PFSK-1 (cell line): ENCODE measurements around the gene KANSL1L.

ENCODE experiments used
- FOXP2 ChIP-seq: optimal IDR thresholded peaks from 2 replicates; pipeline ENCODE3; 2011; ENCODE audit warnings: borderline replicate concordance, control low read depth, inconsistent platforms; ENCODE audit not compliant: insufficient read depth; ENCODE audit errors: extremely low read length, extremely low read depth
- POLR2AphosphoS5 ChIP-seq: IDR thresholded peaks from 2 replicates; pipeline ENCODE4 v1.6.1; 2012; ENCODE audit warnings: low read depth, mild to moderate bottlenecking, control low read depth, low read length, moderate library complexity
- REST ChIP-seq, 2 experiments: IDR thresholded peaks; 2 replicates each; pipeline versions ENCODE4 v1.6.1 to v1.8.0; 2011 to 2012; ENCODE audit warnings: low read depth in 2 of 2, low read length in 2 of 2, control low read depth in 1 of 2, inconsistent platforms in 1 of 2, mild to moderate bottlenecking in 1 of 2, moderate library complexity in 1 of 2; ENCODE audit not compliant: insufficient read depth in 1 of 2
- SIN3A ChIP-seq: IDR thresholded peaks from 2 replicates; pipeline ENCODE4 v1.6.1; 2012; ENCODE audit warnings: mild to moderate bottlenecking, low read length, moderate library complexity, borderline replicate concordance; ENCODE audit not compliant: insufficient read depth
- TAF1 ChIP-seq: IDR thresholded peaks from 2 replicates; pipeline ENCODE4 v1.6.1; 2012; ENCODE audit warnings: low read length, control low read depth, borderline replicate concordance; ENCODE audit not compliant: insufficient read depth

The KANSL1L gene

DNA sequence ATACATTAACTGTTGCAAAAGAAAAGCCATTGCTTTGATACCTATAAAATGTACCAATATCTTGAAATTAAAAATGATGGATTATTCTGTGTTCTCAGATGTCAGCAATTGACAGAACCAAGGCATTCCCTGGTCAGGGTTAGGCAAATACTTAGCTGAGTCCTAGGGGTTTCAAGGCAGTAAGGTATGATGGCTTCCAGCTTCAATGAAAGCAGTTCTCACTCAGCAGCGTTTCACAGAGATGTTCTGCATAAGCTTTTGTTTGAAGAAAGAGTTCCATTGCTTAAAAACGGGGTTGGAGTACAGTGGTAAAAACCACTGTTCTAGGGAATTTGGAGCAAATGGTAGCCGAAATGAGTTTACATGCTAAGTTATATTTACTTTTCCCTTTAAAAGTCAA is 17.0 kb upstream of the KANSL1L start:
- TF ChIP-seq REST (IDR thresholded peaks at IDR 0.05; ENCODE audit: insufficient read depth in 1 of 2, low read depth in 2 of 2, low read length in 2 of 2): no peak
- no peak for TF ChIP-seq POLR2AphosphoS5
- no peak for TF ChIP-seq TAF1
- no peak for TF ChIP-seq SIN3A
- TF ChIP-seq FOXP2: no peak

- TF ChIP-seq POLR2AphosphoS5 (no peak), TAF1 (no peak), SIN3A (no peak), REST (IDR thresholded peaks at IDR 0.05; ENCODE audit: insufficient read depth in 1 of 2, low read depth in 2 of 2, low read length in 2 of 2) (no peak), FOXP2 (no peak)
Observed at GRCh38 chr2:210180477-210180876, 9.3 kb upstream of the KANSL1L start.

- TF ChIP-seq TAF1 (no peak), FOXP2 (no peak), POLR2AphosphoS5 (no peak), REST (IDR thresholded peaks at IDR 0.05; ENCODE audit: insufficient read depth in 1 of 2, low read depth in 2 of 2, low read length in 2 of 2) (no peak), SIN3A (no peak)
Observed at GRCh38 chr2:210179351-210179990, 8.3 kb upstream of the KANSL1L start.

GRCh38 chr2:210177769-210178168 is 6.6 kb upstream of the KANSL1L start:
- no peak for TF ChIP-seq FOXP2
- no peak for TF ChIP-seq TAF1
- no peak for TF ChIP-seq REST (IDR thresholded peaks at IDR 0.05; ENCODE audit: insufficient read depth in 1 of 2, low read depth in 2 of 2, low read length in 2 of 2)
- TF ChIP-seq SIN3A: no peak
- no peak for TF ChIP-seq POLR2AphosphoS5

DNA sequence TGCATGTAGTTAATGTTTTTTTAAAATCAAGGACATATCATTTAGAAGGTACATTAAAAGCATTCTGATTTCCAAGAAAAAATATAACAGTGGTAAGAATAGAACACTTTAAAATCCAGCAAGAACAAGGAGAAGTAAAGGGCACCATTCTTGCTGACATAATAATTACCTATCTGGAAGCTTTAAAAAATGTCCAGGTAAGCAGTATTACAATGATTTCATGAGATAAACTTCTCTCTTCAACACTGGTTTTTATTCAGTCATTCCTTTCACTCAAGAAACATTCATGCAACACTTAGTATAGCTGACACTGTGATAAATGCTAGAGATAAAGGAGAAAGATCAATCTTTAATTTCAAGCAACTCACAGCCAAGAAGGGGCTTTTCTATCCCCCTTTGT is 2.9 kb upstream of the KANSL1L start:
- TF ChIP-seq TAF1 (no peak), FOXP2 (no peak), POLR2AphosphoS5 (no peak), SIN3A (no peak), REST (IDR thresholded peaks at IDR 0.05; ENCODE audit: insufficient read depth in 1 of 2, low read depth in 2 of 2, low read length in 2 of 2) (no peak)
